Endometrial microvascular endothelial cells (primary cell): Measurements from ENCODE around the gene ALDH1L1. TPM values are rescaled to one million over a fixed set of nuclear protein-coding genes. Genes with fewer than 3 reads are reported as not detected.
"Not testable (repeated sequence)": the region's sequence is repeated elsewhere in the genome, so short reads cannot be mapped to it uniquely, and the experiment has no call there.

Experiments
- in situ Hi-C: cut with HindIII; loops from 2 replicates; pipeline ENCODE4 v1.10.0; 2017; ENCODE audit warnings: low sequenced_read_pairs, low pct_unique_long_range_greater_than_20kb; ENCODE audit errors: inconsistent ontology term
- total RNA-seq: library from RNA; depleted of rRNA; stranded (reverse); fragments of >200 nt; gene quantifications from one replicate; pipeline ENCODE4 v1.2.3, GENCODE V29; 2015; ENCODE audit errors: inconsistent ontology term

Gene ALDH1L1
- total RNA-seq, 1 donor from 2014 or later: not detected

- in situ Hi-C loops: no loop called here
Observed at GRCh38 chr3:126080970-126081369, 99.4 kb downstream of the ALDH1L1 start.

DNA sequence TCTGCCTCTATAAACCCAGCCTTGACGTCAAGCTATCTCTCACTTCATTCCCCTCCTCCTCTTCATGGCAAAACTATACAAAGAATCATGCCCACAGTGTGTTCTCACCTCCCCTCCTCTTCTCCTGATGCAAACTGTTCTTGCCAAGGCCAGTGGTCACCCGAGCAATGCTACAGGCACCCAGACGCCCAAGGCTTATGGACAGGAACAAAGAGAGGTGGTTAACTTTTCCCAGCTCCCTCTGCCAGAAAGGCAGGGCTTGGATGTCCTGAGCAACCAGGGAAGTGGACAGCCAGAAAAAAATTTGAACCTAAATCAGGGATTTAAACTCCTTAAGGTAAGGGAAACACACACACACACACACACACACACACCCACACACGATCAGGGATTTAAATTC lies 101.5 kb downstream of the ALDH1L1 start:
- in situ Hi-C loops: no loop called here

DNA sequence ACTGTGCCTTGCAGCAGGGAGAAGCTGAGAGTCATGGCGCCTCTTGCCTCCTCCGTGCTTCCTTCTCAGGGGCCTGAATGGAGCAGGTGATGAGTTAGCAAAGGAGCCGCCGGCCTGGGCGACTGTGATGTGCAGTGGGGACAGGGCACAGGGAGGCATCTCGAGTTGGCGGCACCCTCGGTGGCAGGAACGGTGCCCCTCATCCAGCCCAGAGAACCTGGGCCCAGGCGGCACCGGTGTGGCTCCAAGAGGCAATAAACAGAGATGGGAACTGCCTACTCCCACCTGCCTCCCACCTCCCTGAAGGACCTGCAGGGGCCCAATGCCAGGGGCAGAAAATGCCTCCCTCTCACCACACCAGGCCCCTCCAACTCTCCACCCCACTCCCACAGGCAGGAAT lies 102.6 kb downstream of the ALDH1L1 start:
- in situ Hi-C loops: no loop called here

DNA sequence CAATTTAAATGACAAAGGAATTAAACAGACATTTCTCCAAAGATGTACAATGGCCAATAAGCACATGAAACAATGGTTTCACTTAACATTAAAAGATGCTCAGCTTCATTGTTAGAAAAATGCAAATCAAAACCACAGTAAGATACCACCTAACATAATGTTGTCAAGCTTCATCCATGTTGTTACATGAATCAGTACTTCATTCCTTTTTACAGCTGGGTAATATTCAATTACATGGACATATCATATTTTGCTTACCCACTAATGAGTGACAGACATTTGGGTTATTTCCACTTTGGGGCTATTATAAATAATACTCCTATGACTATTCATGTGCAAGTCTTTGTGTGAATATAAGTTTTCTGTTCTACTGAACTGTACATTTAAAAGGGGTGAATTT lies 104.2 kb downstream of the ALDH1L1 start:
- in situ Hi-C loops: no loop called here

DNA sequence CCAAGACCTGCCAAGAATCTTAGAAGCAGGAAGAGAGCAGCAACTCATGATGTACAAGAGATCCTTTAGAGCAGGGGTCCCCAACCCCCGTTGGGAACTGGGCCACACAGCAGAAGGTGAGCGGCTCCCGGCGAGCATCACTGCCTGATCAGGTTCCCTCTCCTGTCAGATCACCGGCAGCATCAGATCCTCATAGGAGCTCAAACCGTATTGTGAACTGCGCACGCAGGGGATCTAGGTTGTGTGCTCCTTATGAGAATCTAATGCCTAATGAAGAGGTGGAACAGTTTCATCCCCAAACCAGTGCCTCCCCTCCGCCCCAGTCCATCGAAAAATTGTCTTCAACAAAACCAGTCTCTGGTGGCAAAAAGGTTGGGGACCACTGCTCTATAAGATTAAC lies 110.2 kb downstream of the ALDH1L1 start:
- in situ Hi-C loops: no loop called here

GRCh38 chr3:126067959-126068358 lies 112.4 kb downstream of the ALDH1L1 start:
- in situ Hi-C loops: no loop called here

GRCh38 chr3:126066676-126067075 lies 113.7 kb downstream of the ALDH1L1 start:
- in situ Hi-C loops: not testable (repeated sequence)

DNA sequence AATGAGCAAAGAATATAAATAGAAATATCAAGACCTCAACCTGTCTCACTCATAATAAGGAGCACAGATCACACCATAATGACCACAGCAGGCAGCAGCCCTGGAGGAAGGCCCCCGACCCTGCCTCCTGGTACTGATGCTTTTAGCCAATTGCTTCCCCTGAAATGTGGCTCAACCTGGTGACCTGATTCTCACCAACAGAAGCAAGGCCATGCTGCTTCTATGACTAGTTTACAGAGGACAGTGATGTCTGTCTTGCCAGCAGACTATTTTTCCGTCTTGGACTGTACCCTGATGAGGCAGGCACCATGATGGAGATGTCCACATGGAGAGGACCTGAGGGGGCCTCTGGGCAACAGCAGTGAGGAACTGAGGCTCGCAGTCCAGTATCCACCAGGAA lies 114.5 kb downstream of the ALDH1L1 start:
- in situ Hi-C loops: no loop called here

- in situ Hi-C loops: no loop called here
Observed at GRCh38 chr3:126064627-126065258, 115.6 kb downstream of the ALDH1L1 start.

DNA sequence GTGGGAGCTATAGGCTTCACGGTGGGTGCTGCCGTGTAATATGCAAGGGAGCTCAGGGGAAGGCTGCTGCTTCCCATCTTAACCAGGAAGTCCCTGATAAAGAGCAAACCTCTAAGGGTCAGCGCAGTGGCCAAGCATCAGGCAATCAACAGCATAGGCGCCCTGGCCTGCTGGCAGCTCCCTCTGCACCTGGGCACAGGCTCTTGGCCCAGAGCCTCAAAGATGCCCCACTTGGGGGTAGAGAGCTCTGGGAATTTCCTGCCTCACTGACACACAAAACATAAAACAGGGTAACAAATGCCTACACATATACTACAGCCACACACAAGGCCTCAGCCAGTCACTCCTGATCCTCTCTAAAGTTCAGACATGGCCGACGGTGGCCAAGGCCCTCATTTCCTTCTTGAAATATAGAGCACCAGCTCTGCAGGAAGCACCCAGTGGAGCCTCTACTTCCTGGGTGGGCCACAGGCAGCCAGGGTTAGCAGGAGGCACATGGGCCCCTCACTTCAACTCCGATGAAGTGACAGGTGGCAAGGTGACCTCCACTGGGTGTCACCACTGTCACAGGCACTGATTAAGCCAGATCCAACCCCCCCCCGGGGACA lies 116.9 kb downstream of the ALDH1L1 start:
- in situ Hi-C loops: no loop called here

GRCh38 chr3:126061301-126062032 lies 118.9 kb downstream of the ALDH1L1 start:
- in situ Hi-C loops: no loop called here

DNA sequence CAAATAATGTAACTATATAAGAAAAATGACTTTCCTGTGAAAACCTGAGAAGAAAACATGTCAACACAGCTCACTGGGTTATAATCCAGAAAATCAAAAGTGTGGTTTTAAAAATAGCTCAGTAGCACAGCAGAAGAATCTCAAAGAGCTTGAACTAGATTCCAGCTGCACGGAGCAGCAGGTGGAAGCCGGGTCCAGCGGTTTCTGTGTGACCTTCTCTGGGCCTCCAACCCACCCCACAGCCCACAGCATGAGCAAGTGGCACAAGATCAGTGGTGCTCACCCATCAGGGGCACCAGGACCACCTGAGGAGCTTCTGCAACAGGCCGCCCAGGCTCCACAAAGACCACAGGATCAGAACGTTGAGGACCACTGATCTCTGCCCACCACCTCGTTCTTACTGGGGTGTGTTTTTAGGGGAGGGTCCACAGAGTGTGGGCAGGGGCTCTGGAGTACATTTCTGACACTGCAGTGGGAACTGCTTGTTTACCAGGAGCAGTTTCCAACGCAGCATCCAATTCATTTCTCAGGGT lies 119.7 kb downstream of the ALDH1L1 start:
- in situ Hi-C loops: no loop called here

GRCh38 chr3:126058666-126059065 lies 121.7 kb downstream of the ALDH1L1 start:
- in situ Hi-C loops: no loop called here

DNA sequence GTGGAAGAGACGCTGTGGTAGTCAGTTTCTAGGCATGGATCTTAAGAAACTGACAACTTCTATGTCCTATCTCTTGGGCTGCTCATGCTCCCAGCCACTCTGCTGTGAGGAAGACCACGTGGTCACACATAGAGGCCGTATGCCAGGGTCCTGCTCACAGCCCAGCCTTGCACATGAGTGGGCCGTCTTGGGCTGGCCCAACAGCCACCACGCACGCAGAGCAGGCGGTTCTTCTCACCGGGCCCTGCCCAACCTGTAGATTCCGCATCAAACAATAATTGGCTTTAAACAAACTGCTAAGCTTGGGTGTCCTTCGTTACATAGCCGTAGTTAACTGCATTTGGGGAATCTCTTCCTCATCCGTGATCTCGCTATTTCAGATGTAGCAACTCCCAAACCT lies 122.5 kb downstream of the ALDH1L1 start:
- in situ Hi-C loops: no loop called here

GRCh38 chr3:126057501-126057819 lies 122.9 kb downstream of the ALDH1L1 start:
- in situ Hi-C loops: no loop called here

DNA sequence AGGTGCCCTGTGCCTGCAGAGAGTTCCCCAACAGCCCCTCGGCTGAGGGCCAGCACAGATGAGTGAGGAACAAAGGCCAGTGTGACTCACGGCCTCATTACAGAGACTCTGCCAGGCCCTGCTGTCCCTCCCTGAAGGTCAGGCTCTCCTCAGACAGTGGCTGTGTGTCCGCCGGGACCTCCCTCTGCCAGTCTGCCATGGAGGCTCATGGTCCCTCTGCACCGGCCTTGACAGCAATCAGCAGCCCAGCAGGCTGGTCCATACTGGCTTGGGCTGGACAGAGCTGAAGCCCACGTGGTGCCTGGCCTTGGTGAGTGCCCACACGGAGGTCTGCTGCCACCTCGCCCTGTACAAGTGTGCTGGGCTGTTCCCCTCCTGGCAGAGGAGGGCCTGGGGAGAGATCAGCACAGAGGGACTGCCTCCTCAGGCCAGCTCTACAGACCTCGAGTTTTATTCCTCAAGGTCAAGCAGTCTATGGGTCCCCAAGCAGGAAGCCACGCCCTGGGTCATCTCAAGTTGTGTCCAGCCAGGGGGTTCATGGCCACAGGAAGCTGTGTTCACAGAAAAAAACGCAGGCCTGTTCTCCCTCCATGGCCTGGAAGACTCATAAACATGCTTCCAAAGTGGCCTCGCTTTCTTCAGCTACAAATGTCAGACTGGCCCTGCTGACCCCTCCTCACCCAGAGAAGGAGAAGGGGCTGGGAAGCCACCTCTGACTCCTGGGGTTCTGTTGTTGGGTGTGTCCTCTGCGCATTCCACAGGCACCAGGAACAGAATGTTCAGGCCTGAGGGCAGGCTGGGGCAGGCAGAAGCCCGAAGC lies 123.5 kb downstream of the ALDH1L1 start:
- in situ Hi-C loops: no loop called here

GRCh38 chr3:126056088-126056487 lies 124.3 kb downstream of the ALDH1L1 start:
- in situ Hi-C loops: no loop called here

- in situ Hi-C loops: no loop called here
Observed at GRCh38 chr3:126054870-126055269, 125.5 kb downstream of the ALDH1L1 start.

- in situ Hi-C loops: no loop called here
Observed at GRCh38 chr3:126053949-126054569, 126.3 kb downstream of the ALDH1L1 start.
